Stimulated activated naive CD8-positive, alpha-beta T cell treated with anti-CD3 and anti-CD28 coated beads, Interleukin-15, Interleukin-2, amounts not matched to agents 100 ng/mL and 50 ng/mL, for 24 hours (primary cell): ENCODE results near the gene MXD4.
A peak's percentile ranks its signal among the peaks of the same experiment; 100 is the strongest.
"Not testable (repeated sequence)": the region's sequence is repeated elsewhere in the genome, so short reads cannot be mapped to it uniquely, and the experiment has no call there.

Source experiments
- H3K27ac Mint-ChIP-seq: one replicate; pipeline ENCODE4 v1.8.0; 2021; ENCODE audit warnings: mild to moderate bottlenecking, mixed read lengths
- H3K27me3 Mint-ChIP-seq: one replicate; pipeline ENCODE4 v1.8.0; 2021; ENCODE audit warnings: mixed read lengths
- H3K36me3 Mint-ChIP-seq: one replicate; pipeline ENCODE4 v1.8.0; 2021; ENCODE audit warnings: low read depth, mixed read lengths
- H3K4me1 Mint-ChIP-seq: one replicate; pipeline ENCODE4 v1.8.0; 2021; ENCODE audit warnings: low read depth, mixed read lengths
- H3K4me3 Mint-ChIP-seq: one replicate; pipeline ENCODE4 v1.8.0; 2021; ENCODE audit warnings: mild to moderate bottlenecking, mixed read lengths
- H3K9me3 Mint-ChIP-seq: one replicate; pipeline ENCODE4 v1.8.0; 2021; ENCODE audit warnings: mixed read lengths

MXD4 gene

DNA sequence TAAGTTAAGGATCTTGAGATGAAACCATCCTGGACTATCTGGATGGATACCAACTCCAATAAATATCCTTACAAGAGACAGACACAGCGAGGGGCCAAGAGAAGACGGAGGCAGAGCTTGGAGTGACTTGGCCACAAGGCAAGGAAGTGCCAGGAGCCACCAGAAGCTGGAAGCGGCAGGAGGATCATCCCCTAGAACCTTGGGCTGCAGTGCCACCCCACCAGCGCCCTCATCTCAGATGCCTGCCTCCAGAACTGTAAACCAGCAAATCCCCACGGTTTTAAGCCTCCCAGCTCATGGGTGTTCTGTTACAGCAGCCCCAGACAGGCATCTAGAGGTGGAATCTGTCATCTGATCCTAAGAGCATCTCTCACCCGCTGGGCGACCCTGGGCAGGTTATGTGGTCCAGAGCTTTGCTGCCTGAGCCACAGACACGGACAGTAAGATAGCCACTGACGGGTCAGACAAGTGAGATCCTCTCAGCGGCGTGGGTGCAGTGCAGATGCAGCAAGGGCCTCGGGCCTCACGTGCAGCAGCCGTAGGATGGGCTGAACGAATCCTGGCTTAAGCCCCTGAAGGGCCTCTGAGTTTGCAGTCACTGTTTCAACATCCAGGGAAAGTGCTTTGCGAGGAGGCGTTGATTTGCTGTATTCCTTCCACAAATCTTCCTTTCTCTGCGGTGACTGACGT lies 25.1 kb upstream of the MXD4 start:
- Mint-ChIP-seq H3K9me3 (no peaks in the 10 kb centered on the region), H3K4me3 (no peak overlapping the region), H3K4me1 (peaks cover 38% of the 10 kb centered on the region), H3K27me3 (no peaks in the 10 kb centered on the region), H3K36me3 (no peaks in the 10 kb centered on the region), H3K27ac (no peak overlapping the region)

DNA sequence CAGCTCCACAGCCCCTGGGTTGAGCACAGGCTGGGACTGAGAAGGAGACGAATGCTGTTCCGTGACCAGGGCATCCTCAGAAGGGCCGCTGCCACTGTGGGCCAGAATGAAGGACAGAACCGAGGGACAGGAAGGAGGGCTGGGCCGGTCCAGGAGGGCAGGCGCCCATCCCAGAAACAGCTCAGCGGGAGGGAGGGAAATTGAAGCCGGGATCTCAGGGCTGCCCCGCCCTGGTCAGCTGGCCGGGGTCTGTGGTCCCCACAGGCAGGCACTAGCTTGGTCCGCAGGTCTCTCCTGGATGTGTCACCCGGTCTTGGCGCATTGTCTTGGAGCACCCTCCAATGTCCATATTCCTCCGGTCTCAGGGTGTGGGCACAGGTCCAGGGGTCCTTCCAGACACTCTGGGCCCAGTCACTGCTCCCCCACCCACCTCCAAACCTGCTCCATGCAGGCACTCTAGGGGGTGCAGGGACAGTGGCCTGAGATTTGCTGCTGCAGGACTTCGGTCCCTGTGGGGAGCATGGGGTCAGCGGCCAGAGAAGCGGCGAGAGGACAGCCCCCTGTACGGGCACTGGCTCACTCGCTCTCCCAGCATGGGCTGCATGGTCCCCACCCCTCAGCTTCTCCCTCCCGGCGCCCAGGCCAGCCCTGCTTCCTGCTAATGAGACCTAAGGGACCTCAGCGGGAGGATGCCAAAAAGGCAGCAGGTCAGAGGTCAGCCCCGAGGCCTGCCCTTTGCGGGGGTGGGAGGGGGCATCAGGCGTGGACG lies 23.9 kb upstream of the MXD4 start:
- no peaks in the 10 kb centered on the region for H3K36me3 Mint-ChIP-seq
- no peak overlapping the region for H3K4me3 Mint-ChIP-seq
- H3K4me1 Mint-ChIP-seq = peaks cover 42% of the 10 kb centered on the region
- H3K27me3 Mint-ChIP-seq = no peaks in the 10 kb centered on the region
- H3K27ac Mint-ChIP-seq = no peak overlapping the region
- H3K9me3 Mint-ChIP-seq = no peaks in the 10 kb centered on the region

- no peaks in the 10 kb centered on the region for H3K36me3 Mint-ChIP-seq
- no peak overlapping the region for H3K27ac Mint-ChIP-seq
- H3K9me3 Mint-ChIP-seq = no peaks in the 10 kb centered on the region
- no peaks in the 10 kb centered on the region for H3K27me3 Mint-ChIP-seq
- no peak overlapping the region for H3K4me3 Mint-ChIP-seq
- H3K4me1 Mint-ChIP-seq = peaks cover 38% of the 10 kb centered on the region
These were observed 23.2 kb upstream of the MXD4 start for GRCh38 chr4:2284934-2285612.

DNA sequence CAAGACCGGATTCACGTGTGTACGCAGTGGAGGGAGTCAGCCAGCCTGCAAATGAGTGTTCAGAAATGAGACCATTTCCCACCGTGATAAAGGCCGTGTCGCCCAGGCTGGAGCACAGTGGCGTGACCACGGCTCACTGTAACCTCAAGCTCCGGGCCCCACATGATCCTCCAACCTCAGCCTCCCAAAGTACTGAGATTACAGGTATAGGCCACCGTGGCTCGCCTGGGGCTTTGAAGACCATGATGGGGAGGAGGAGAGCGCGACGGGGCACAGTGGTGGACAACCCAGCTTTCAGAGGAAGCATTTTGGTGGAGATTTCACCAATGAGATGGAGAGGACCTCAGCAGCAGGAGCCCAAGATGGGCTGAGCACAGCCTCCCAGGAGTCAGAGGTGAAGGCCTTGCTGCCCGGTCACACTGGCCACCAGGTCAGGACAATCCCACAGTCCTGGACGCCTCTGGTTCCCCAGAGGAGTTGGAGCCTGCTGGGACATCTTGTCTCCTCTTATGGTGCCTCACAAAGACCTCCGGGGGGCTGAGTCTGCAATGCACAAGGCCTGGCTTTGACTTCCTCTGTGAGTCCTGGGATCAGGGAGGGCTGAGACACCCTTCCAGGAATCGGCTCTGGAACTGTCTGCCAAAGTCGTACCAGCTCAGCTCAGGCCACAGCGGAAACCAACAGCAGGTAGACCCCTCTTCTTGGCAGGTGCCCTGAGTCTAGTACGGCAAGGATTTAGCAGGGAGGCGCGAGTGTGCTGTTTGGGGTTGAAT lies 22.4 kb upstream of the MXD4 start:
- no peaks in the 10 kb centered on the region for H3K9me3 Mint-ChIP-seq
- no peaks in the 10 kb centered on the region for H3K36me3 Mint-ChIP-seq
- peaks cover 33% of the 10 kb centered on the region for H3K4me1 Mint-ChIP-seq
- H3K27me3 Mint-ChIP-seq = no peaks in the 10 kb centered on the region
- H3K4me3 Mint-ChIP-seq = no peak overlapping the region
- no peak overlapping the region for H3K27ac Mint-ChIP-seq

DNA sequence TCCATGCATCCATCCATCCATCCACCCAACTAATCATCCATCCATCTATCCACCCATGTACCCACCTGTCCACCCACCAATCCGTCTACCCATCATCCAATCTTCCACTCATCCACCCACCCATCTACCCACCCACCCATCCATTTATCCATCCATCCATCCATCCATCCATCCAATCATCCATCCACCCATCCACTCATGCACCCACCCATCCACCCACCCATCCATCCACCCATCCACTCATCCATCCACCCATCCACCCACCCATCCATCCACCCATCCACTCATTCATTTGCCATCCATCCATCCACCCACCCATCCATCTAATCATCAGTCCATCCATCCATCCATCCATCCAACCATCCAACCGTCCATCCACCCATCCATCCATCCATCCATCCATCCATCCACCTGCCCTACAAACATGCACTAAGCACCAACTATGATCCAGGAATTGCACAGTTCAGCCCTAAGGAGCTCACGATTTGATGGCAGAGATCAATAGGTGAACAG lies 21.3 kb upstream of the MXD4 start:
- Mint-ChIP-seq H3K27me3 (no peaks in the 10 kb centered on the region), H3K27ac (no peak overlapping the region), H3K36me3 (no peaks in the 10 kb centered on the region), H3K4me3 (no peak overlapping the region), H3K9me3 (no peaks in the 10 kb centered on the region), H3K4me1 (peaks cover 33% of the 10 kb centered on the region)

- Mint-ChIP-seq H3K27me3 (no peaks in the 10 kb centered on the region), H3K4me1 (peaks cover 33% of the 10 kb centered on the region), H3K9me3 (no peaks in the 10 kb centered on the region), H3K27ac (peak overlapping the region; percentile 78), H3K4me3 (peak overlapping the region; percentile 10), H3K36me3 (no peaks in the 10 kb centered on the region)
These were observed 19.9 kb upstream of the MXD4 start for GRCh38 chr4:2281575-2282343.

DNA sequence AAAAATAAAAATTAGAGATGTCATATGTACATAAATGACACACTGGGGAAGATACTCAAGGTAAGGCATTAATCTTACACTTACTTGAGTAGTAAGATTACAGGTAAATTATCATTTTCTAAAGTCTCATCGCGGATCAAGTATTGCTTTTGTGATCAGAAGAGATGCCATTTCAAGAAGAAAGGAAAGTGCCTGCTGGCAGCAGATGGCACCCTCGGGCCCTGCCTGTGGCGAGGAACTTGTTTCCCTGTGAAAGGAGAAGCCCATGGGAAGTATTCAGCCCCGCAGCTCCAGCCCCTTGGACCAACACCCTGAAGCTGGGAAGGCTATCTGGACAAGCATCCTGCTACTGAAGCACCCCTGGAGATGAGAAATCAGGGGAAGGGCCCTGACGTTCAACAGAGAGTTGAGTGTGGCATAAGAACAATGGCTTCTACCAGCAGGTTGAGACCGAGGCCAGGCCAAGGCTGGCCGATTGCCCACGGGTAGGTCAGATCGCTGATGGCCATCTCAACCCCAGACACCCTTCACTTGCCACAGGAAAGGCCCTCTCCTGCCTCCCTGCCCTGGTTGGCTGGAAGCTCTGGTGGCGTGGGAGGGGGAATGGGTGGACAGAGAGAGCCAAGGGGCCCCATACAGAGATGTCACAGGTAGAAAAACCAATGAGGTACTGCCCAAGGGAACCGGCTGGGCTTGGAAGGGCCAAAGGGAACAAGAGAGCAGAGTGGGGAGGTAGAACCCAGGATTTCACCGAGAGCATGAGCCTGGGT lies 18.8 kb upstream of the MXD4 start:
- Mint-ChIP-seq H3K4me3 (no peak overlapping the region), H3K4me1 (peaks cover 33% of the 10 kb centered on the region), H3K27ac (peak overlapping the region; percentile 78), H3K27me3 (no peaks in the 10 kb centered on the region), H3K9me3 (no peaks in the 10 kb centered on the region), H3K36me3 (no peaks in the 10 kb centered on the region)

DNA sequence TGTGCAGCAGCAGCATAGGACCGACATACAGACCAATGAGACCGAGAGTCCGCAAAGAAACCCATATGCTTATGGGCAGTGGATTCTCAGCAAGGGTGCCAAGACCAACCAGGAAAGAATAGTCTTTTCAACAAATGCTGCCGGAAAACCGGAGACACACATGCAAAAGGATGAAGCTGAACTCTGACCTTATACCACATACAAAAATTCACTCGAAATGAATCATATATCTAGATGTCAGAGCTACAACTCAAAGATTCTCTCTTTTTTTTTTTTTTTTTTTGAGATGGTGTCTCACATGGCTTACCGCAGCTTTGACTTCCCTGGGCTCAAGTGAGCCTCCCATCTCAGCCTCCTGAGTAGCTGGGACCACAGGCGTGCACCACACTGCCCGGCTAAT lies 16.0 kb upstream of the MXD4 start:
- no peaks in the 10 kb centered on the region for H3K36me3 Mint-ChIP-seq
- H3K4me1 Mint-ChIP-seq = peaks cover 25% of the 10 kb centered on the region
- no peak overlapping the region for H3K27ac Mint-ChIP-seq
- H3K9me3 Mint-ChIP-seq = no peaks in the 10 kb centered on the region
- no peaks in the 10 kb centered on the region for H3K27me3 Mint-ChIP-seq
- H3K4me3 Mint-ChIP-seq = no peak overlapping the region

- peaks cover 13% of the 10 kb centered on the region for H3K4me1 Mint-ChIP-seq
- no peaks in the 10 kb centered on the region for H3K9me3 Mint-ChIP-seq
- H3K36me3 Mint-ChIP-seq = no peaks in the 10 kb centered on the region
- H3K27me3 Mint-ChIP-seq = no peaks in the 10 kb centered on the region
- H3K4me3 Mint-ChIP-seq = no peak overlapping the region
- no peak overlapping the region for H3K27ac Mint-ChIP-seq
These were observed 14.8 kb upstream of the MXD4 start for GRCh38 chr4:2276581-2277325.

GRCh38 chr4:2275546-2276251 lies 13.8 kb upstream of the MXD4 start:
- Mint-ChIP-seq H3K4me1 (peaks cover 2% of the 10 kb centered on the region), H3K9me3 (no peaks in the 10 kb centered on the region), H3K27me3 (no peaks in the 10 kb centered on the region), H3K36me3 (no peaks in the 10 kb centered on the region), H3K4me3 (no peak overlapping the region), H3K27ac (no peak overlapping the region)

DNA sequence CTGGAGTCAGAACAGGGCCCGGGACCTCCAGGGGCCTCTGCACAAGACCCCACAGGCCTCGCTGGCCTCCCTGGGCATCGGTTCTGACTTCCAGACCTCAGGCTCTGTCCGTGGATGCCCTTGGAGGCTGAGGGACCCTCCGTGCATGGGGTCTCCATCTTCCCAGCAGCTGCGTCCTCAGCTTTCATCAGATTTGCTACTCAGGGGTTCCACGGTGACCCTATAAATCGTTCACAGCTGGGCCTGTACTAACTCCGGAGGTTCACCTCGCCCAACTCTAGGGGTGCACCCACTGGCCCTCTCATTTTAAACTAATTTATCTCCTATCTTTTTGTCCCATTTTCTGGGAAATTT lies 13.1 kb upstream of the MXD4 start:
- not testable (repeated sequence) for H3K4me1 Mint-ChIP-seq, H3K9me3 Mint-ChIP-seq, H3K4me3 Mint-ChIP-seq, H3K27ac Mint-ChIP-seq, H3K36me3 Mint-ChIP-seq, H3K27me3 Mint-ChIP-seq

DNA sequence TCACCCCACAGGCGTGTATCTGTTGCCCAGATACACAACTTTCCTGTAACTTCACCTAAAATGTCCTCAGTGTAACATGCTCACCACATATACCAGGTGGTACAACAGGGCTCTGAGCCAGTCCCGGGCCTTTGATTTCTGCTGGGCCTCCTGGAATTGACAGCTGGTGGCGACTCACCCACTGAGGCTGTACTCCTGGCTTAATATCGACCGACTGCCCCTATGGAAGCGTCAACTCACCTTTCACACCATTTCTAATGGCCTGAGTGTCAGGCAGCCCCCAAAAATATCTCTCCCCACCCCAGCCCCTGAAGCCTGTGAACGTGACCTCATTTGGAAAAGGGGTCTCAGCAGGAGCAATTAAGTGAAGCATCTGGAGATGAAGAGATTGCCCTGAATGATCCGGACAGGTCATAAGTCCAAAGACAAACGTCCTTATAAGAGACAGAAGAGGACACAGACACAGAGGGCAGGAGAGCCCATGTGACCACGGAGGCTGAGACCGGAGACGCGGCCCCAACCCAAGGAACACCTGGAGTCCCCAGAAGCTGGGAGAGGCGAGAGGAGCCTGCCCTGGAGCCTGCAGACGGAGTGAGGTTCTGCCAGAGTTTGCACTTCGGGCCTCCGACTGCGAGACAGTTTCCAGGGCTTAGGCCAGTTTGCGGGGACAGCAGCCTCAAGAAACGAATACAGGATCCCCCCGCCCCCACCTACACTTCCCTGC lies 12.6 kb upstream of the MXD4 start:
- Mint-ChIP-seq H3K27ac (no peak overlapping the region), H3K36me3 (no peaks in the 10 kb centered on the region), H3K4me1 (no peaks in the 10 kb centered on the region), H3K9me3 (no peaks in the 10 kb centered on the region), H3K27me3 (no peaks in the 10 kb centered on the region), H3K4me3 (no peak overlapping the region)
